Activated naive CD4-positive, alpha-beta T cell treated with anti-CD3 and anti-CD28 coated beads for 36 hours (primary cell): Measurements from ENCODE around the gene SMYD5. TPM values are rescaled to one million over a fixed set of nuclear protein-coding genes. Genes with fewer than 3 reads are reported as not detected.

Experiments used
- CTCF ChIA-PET: fragments of 350-600 bp; sonication (Branson Sonifier 250); formaldehyde crosslinking; loops from one replicate; lab custom pipeline; 2021; ENCODE audit warnings: antibody characterized with exemption; lab: Charles Lee
- DNase-seq: peaks from one replicate; pipeline ENCODE4 v3.0.0-alpha.2; 2020
- H3K27ac Mint-ChIP-seq: one replicate; pipeline ENCODE4 v1.8.0; 2021; ENCODE audit warnings: mild to moderate bottlenecking, mixed read lengths
- H3K27me3 Mint-ChIP-seq: one replicate; pipeline ENCODE4 v1.8.0; 2021; ENCODE audit warnings: low read depth, mixed read lengths
- H3K36me3 Mint-ChIP-seq: one replicate; pipeline ENCODE4 v1.8.0; 2021; ENCODE audit warnings: low read depth, mixed read lengths
- H3K4me1 Mint-ChIP-seq: one replicate; pipeline ENCODE4 v1.8.0; 2021; ENCODE audit warnings: low read depth, mixed read lengths
- H3K4me3 Mint-ChIP-seq: one replicate; pipeline ENCODE4 v1.8.0; 2021; ENCODE audit warnings: mild to moderate bottlenecking, moderate library complexity, mixed read lengths
- H3K9me3 Mint-ChIP-seq: one replicate; pipeline ENCODE4 v1.8.0; 2021; ENCODE audit warnings: mixed read lengths
- intact Hi-C: fragments of 100-400 bp; cut with micrococcal nuclease; formaldehyde crosslinking; loops from one replicate; pipeline ENCODE4 v1.15.1; 2023
- total RNA-seq, 2 experiments: library from RNA; stranded (reverse); gene quantifications; one replicate each; pipeline ENCODE4 v1.2.3, GENCODE V29; 2021

SMYD5 gene
- total RNA-seq, 2 experiments from 2014 or later = 37.4 to 39.0 TPM

GRCh38 chr2:73264783-73265182, 50.7 kb downstream of the SMYD5 start:
- H3K4me1 Mint-ChIP-seq = peaks cover 13% of the 10 kb centered on the region
- H3K4me3 Mint-ChIP-seq = no peak overlapping the region
- CTCF ChIA-PET = no interaction called here
- no peak overlapping the region for H3K27ac Mint-ChIP-seq
- H3K27me3 Mint-ChIP-seq = no peaks in the 10 kb centered on the region
- no peak for DNase-seq
- peaks cover 18% of the 10 kb centered on the region for H3K36me3 Mint-ChIP-seq
- intact Hi-C loops = no loop called here
- no peaks in the 10 kb centered on the region for H3K9me3 Mint-ChIP-seq

GRCh38 chr2:73265298-73266060, 51.4 kb downstream of the SMYD5 start:
- Mint-ChIP-seq H3K9me3 (no peaks in the 10 kb centered on the region), H3K4me1 (peaks cover 13% of the 10 kb centered on the region), H3K27me3 (no peaks in the 10 kb centered on the region), H3K4me3 (no peak overlapping the region), H3K36me3 (peaks cover 18% of the 10 kb centered on the region), H3K27ac (no peak overlapping the region)
- intact Hi-C loops = no loop called here
- DNase-seq = no peak
- CTCF ChIA-PET = no interaction called here

- no peak overlapping the region for H3K27ac Mint-ChIP-seq
- peaks cover 18% of the 10 kb centered on the region for H3K36me3 Mint-ChIP-seq
- intact Hi-C loops = no loop called here
- H3K4me3 Mint-ChIP-seq = no peak overlapping the region
- DNase-seq = no peak
- H3K4me1 Mint-ChIP-seq = peaks cover 13% of the 10 kb centered on the region
- CTCF ChIA-PET = no interaction called here
- H3K27me3 Mint-ChIP-seq = no peaks in the 10 kb centered on the region
- no peaks in the 10 kb centered on the region for H3K9me3 Mint-ChIP-seq
Measured at GRCh38 chr2:73266061-73266901, 52.2 kb downstream of the SMYD5 start.

- Mint-ChIP-seq H3K9me3 (no peaks in the 10 kb centered on the region), H3K4me3 (no peak overlapping the region), H3K36me3 (peaks cover 16% of the 10 kb centered on the region), H3K27ac (no peak overlapping the region), H3K4me1 (peaks cover 13% of the 10 kb centered on the region), H3K27me3 (no peaks in the 10 kb centered on the region)
- CTCF ChIA-PET = interaction anchor here (1.5 kb wide), 1 partner anchor 90 kb away, joined by 3 read pairs; no protein-coding TSS in a partner anchor
- DNase-seq = no peak
- intact Hi-C loops = no loop called here
Measured at GRCh38 chr2:73267008-73267407, 53.0 kb downstream of the SMYD5 start.

- Mint-ChIP-seq H3K4me1 (peaks cover 13% of the 10 kb centered on the region), H3K27me3 (no peaks in the 10 kb centered on the region), H3K4me3 (peak overlapping the region; percentile 17), H3K9me3 (no peaks in the 10 kb centered on the region), H3K36me3 (peaks cover 13% of the 10 kb centered on the region), H3K27ac (no peak overlapping the region)
- intact Hi-C loops = loop anchor here (2.0 kb wide), 1 partner anchor 22 kb away; no protein-coding TSS in a partner anchor
- CTCF ChIA-PET = interaction anchor here (1.0 to 1.5 kb wide), 4 partner anchors 17 to 91 kb away, joined by 3 to 12 read pairs (median 3); no protein-coding TSS in a partner anchor
- DNase-seq = no peak
Measured at GRCh38 chr2:73268366-73268829, 54.4 kb downstream of the SMYD5 start.

GRCh38 chr2:73268830-73269685, 55.0 kb downstream of the SMYD5 start:
- no peak overlapping the region for H3K27ac Mint-ChIP-seq
- no peaks in the 10 kb centered on the region for H3K9me3 Mint-ChIP-seq
- H3K4me1 Mint-ChIP-seq = peaks cover 13% of the 10 kb centered on the region
- peak; percentile 79 for DNase-seq
- peak overlapping the region; percentile 17 for H3K4me3 Mint-ChIP-seq
- peaks cover 10% of the 10 kb centered on the region for H3K36me3 Mint-ChIP-seq
- CTCF ChIA-PET = interaction anchor here (1.0 to 1.5 kb wide), 4 partner anchors 16 to 92 kb away, joined by 3 to 12 read pairs (median 3); no protein-coding TSS in a partner anchor
- intact Hi-C loops = loop anchor here (1.0 to 2.0 kb wide), 3 partner anchors 22 to 116 kb away; partner anchors contain the start of genes ALMS1 and CCT7
- H3K27me3 Mint-ChIP-seq = no peaks in the 10 kb centered on the region

GRCh38 chr2:73269686-73270465, 55.8 kb downstream of the SMYD5 start:
- CTCF ChIA-PET = interaction anchor here (1.2 kb wide), 1 partner anchor 10 kb away, joined by 3 read pairs; no protein-coding TSS in a partner anchor
- Mint-ChIP-seq H3K27ac (no peak overlapping the region), H3K4me3 (peak overlapping the region; percentile 45), H3K27me3 (no peaks in the 10 kb centered on the region), H3K9me3 (no peaks in the 10 kb centered on the region), H3K36me3 (peaks cover 7% of the 10 kb centered on the region), H3K4me1 (peaks cover 13% of the 10 kb centered on the region)
- DNase-seq = no peak
- intact Hi-C loops = loop anchor here (1.0 to 2.0 kb wide), 3 partner anchors 21 to 115 kb away; partner anchors contain the start of genes ALMS1 and CCT7

- peaks cover 7% of the 10 kb centered on the region for H3K36me3 Mint-ChIP-seq
- H3K27ac Mint-ChIP-seq = no peak overlapping the region
- CTCF ChIA-PET = interaction anchor here (0.6 to 2.9 kb wide), 2 partner anchors 19 to 87 kb away, joined by 4 to 15 read pairs; no protein-coding TSS in a partner anchor
- DNase-seq = no peak
- H3K4me3 Mint-ChIP-seq = no peak overlapping the region
- no peaks in the 10 kb centered on the region for H3K9me3 Mint-ChIP-seq
- H3K27me3 Mint-ChIP-seq = no peaks in the 10 kb centered on the region
- H3K4me1 Mint-ChIP-seq = peaks cover 9% of the 10 kb centered on the region
- intact Hi-C loops = no loop called here
Measured at GRCh38 chr2:73272270-73272669, 58.2 kb downstream of the SMYD5 start.

Other genes starting within 250 kb of the SMYD5 start
- 1 to 10 TPM; 5.3 to 6.8 TPM for gene SFXN5, start 142.5 kb upstream of the SMYD5 start, total RNA-seq
- gene RAB11FIP5, start 101.3 kb upstream of the SMYD5 start, total RNA-seq = 1 to 10 TPM; 7.3 to 7.4 TPM
- gene NOTO, start 11.7 kb upstream of the SMYD5 start, total RNA-seq = not detected
- gene PRADC1, start 19.0 kb downstream of the SMYD5 start, total RNA-seq = 10 to 100 TPM; 10.1 to 10.2 TPM
- gene CCT7, start 20.1 kb downstream of the SMYD5 start, total RNA-seq = 100 to 1,000 TPM; 654 to 705 TPM
- gene FBXO41, start 70.2 kb downstream of the SMYD5 start, total RNA-seq = 10 to 100 TPM; 11.0 to 11.8 TPM
- gene EGR4, start 79.3 kb downstream of the SMYD5 start, total RNA-seq = under 1 TPM; 0.07 to 0.12 TPM
- 10 to 100 TPM; 15.4 to 15.8 TPM for gene ALMS1, start 171.6 kb downstream of the SMYD5 start, total RNA-seq